WI38 (cell line): ENCODE results near the gene UBE4B.

ENCODE experiments used
- H3K4me3 ChIP-seq: 2 replicates; pipeline ENCODE4 v1.5.1; 2011; ENCODE audit warnings: low read depth, mild to moderate bottlenecking, control low read depth, low read length
- TF ChIP-seq, protein P1 (sequence below): IDR thresholded peaks from 2 replicates; pipeline ENCODE4 v1.5.1; 2012; ENCODE audit warnings: low read depth, mild to moderate bottlenecking, control low read depth, low read length

The UBE4B gene

DNA sequence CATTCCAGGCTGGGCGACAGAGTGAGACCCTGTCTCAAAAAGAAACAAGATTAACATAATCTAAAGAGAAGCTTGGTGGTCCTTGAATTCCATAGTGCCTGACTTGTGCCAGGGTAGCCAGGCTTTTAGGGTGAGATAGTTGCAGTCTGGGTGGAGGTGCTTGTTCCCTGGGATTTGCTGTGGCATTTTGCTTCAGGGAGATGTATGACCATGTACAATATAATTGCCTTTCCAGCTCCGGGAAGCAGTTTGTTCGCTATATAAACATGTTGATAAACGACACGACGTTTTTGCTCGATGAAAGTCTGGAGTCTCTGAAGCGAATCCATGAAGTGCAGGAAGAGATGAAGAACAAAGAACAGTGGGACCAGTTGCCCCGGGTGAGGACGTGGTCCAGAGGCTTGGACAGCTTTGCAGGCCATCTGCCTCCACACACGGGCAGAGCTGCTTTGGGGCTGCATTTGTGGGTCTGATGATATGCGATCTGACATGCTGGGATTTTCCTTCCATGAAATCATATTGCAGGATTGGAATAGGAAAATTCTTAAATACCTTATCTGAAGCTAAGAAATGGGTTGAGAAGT lies 128.2 kb downstream of the UBE4B start:
- no peak overlapping the region for H3K4me3 ChIP-seq
- TF ChIP-seq, protein P1, sequence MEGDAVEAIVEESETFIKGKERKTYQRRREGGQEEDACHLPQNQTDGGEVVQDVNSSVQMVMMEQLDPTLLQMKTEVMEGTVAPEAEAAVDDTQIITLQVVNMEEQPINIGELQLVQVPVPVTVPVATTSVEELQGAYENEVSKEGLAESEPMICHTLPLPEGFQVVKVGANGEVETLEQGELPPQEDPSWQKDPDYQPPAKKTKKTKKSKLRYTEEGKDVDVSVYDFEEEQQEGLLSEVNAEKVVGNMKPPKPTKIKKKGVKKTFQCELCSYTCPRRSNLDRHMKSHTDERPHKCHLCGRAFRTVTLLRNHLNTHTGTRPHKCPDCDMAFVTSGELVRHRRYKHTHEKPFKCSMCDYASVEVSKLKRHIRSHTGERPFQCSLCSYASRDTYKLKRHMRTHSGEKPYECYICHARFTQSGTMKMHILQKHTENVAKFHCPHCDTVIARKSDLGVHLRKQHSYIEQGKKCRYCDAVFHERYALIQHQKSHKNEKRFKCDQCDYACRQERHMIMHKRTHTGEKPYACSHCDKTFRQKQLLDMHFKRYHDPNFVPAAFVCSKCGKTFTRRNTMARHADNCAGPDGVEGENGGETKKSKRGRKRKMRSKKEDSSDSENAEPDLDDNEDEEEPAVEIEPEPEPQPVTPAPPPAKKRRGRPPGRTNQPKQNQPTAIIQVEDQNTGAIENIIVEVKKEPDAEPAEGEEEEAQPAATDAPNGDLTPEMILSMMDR, result no peak

DNA sequence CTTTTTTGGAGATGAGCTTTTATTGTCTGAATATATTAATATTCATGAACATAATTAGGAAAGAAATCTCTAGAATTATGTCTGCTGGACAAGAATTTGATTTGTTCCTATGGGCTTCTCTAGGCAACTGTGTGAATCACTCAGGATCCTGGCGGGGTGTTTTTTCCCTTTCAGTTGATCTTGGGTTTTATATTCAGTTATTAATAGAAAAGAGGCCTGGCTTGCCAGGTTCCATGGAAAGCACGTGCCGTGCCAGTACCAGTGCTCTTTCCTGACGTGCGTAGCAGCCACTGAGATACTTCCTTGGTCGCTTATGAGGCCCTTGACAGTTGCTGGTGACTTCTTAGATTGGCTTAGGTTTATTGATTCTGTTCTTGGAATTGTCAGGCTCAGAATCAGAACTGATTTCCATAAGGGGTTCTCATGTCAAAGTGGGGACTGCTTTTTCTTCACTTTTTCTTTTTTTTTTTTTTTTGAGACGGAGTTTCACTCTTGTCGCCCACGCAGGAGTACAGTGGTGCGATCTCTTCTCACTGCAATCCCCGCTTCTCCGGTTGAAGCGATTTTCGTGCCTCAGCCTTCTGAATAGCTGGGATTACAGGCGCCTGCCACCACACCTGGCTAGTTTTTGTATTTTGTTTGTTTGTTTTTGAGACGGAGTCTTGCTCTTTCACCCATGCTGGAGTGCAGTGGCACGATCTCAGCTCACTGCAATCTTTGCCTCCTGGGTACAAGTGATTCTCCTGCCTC lies 129.0 kb downstream of the UBE4B start:
- no peak overlapping the region for H3K4me3 ChIP-seq
- TF ChIP-seq, protein P1, result no peak

DNA sequence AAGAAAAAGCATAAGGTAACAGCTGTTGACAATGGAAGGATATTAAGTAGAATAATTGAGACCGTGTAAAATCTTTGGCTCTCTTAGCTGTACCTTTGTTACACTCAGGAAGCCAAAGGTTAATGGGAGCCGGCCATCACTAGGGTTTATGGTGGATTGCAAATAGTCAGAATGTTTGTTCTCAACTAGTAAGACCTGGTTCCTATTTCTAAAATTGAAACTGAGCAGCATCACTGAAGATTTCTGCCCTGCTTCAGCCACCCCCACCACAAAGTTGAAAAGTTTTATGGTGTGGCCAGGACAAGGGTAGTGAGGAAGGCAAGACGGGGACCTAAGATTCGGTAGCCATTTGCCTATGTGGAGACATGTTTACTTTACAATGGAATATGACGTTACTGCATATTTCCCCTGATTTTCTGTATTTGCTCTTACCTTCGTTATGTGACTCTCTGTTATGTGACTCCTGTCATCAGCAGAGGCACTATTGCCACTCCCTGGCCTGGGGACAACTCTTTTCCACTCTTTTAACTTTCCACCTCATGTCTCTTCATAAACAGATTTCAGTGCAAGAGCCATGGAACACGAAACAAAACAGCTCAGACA lies 136.3 kb downstream of the UBE4B start:
- H3K4me3 ChIP-seq, result no peak overlapping the region
- TF ChIP-seq, protein P1, result no peak

DNA sequence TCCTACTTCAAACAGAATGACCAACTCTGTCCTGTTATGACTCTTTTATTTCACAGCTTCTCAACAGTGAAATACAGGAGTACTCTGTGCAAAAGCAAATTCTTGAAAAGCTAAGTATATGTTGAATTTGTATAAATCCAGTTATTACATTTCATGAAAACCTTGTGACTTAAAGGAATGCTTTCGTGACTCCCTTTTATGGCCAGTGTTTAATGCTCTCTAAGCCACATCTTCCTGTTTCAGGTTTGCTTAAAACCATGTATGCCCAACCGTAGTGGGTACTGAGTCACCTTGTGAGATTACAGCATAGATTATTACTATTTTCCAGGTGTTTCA lies 137.4 kb downstream of the UBE4B start:
- H3K4me3 ChIP-seq, result no peak overlapping the region
- TF ChIP-seq, protein P1, result no peak

DNA sequence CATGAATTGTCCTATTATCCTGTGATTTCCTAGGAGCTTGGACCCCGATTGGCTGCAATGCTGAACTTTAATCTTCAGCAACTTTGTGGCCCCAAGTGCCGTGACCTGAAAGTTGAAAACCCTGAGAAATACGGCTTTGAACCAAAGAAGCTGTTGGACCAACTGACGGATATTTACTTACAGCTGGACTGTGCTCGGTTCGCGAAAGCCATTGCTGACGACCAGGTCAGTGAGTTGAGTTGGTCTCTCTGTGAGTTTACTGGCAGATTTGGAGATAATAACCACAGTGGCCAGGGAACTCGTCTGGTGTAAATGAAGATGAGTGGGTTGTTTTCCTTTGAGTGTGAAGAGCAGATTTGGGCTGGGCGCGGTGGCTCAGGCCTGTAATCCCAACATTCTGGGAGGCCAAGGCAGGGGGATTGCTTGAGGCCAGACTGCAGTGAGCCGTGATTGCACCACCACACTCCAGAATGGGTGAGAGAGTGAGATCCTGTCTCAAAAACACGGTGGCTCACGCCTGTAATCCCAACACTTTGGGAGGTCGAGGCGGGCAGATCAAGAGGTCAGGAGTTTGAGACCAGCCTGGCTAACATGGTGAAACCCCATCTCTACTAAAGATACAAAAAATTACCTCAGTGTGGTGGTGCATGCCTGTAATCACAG lies 138.5 kb downstream of the UBE4B start:
- TF ChIP-seq, protein P1, result no peak

DNA sequence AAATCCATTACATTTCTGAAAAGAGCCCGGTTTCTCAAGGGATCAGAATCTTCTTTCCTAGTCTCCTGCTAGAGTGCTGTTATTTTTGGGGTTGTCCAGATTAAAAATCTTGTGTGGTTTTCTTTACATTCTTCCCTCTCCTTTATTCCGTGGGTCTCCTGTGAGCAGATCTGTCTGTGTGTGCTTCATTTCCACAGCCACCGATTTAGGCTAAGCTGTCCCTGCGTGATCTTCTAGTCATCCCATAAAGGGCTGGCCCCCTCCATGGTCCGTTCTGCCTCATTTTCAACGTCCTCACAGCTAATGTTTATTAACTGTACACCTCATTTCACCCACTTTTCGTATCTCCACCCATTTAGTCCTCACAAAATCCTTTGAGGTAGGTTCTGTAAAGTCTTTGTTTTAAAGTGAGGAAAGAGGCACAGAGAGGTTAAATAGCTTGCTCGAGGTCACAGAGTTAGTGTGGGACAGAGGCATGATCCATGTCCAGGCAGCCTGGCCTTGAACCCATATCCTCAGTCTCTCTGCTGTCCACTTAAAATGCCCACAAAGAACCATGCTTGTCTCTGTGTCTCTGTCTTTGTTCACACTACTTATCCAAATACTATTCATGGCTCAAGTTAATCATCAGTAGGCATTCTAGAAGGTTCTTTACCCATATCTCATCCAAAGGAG lies 139.4 kb downstream of the UBE4B start:
- no peak overlapping the region for H3K4me3 ChIP-seq
- TF ChIP-seq, protein P1, result no peak

More for the DNA sequence above, 138.5 kb downstream of the UBE4B start:
- H3K4me3 ChIP-seq, result no peak overlapping the region
